HG03575 (cell line): ENCODE measurements around the gene LYSMD1.
"Not testable (repeated sequence)": the region's sequence is repeated elsewhere in the genome, so short reads cannot be mapped to it uniquely, and the experiment has no call there.

Source experiments
- ATAC-seq: cut with Tn5 transposase; IDR thresholded peaks from one replicate; pipeline ENCODE4 v1.9.1; 2021; ENCODE audit not compliant: unreplicated experiment, insufficient number of reproducible peaks, low FRiP score; ENCODE audit errors: extremely low read depth

Gene LYSMD1, protein sequence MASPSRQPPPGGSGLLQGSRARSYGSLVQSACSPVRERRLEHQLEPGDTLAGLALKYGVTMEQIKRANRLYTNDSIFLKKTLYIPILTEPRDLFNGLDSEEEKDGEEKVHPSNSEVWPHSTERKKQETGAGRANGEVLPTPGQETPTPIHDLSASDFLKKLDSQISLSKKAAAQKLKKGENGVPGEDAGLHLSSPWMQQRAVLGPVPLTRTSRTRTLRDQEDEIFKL

DNA sequence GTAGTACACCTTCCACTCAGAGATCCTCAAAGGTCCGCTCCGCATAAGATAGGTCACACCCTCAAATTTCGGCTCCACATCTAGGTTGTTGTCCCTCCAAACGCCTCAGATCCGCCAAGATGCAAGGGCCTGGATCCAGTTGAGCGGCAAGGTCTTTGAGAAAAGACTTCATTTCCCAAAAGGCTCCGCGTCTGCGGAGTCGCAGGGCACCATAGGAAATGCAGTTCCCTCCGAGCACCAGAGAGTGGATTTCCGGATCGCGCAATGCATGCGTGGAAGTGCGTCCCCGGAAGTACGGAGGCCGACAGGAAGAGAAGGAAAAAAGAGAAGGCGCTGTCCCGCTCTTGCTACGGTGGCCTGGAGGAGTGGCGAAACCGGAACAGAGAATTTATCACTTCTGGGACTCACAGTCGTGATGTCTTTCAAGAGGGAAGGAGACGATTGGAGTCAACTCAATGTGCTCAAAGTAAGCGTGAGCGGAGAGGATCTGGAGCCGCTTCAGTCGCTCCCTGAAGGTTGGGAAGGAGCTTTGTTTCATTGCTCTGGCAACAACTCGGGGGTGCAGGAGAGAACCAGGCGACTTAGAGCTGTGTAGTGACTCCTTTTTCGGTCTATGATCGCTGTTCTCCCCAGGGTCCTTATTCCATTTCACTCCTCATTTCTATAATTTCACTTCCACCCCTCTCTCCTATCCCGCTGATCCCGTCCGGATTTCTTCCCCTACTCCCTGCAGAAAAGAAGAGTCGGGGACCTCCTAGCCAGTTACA is at the start of gene LYSMD1, which contains the start of gene SCNM1:
Gene LYSMD1 (minus strand): TSS at position 165 of the 767 bp plus-strand sequence. CDS start 644 bp downstream, outside the sequence.
Gene SCNM1 (plus strand): TSS at position 407 of the 767 bp plus-strand sequence. CDS start 9 bp downstream, at position 416.
- no peak for ATAC-seq

DNA sequence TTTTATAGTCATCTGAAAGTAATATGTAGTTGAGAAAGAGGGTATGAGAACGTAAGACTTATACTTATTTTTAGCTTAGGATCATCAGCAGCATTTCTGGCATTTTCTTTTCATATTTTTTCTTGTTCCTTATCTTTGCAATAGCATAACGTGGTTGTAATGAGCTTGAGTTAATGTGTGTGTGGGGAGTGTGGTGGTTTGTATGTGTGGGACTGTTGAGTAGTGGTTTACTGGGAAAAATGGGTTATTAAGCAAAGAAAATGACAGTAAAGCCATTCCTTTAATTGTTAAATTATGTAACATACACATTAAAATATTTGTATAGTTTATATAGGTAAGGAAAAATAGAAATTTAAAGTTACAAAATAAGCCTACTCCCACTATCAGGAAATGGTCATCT is 47.9 kb upstream of the LYSMD1 start:
- no peak for ATAC-seq

DNA sequence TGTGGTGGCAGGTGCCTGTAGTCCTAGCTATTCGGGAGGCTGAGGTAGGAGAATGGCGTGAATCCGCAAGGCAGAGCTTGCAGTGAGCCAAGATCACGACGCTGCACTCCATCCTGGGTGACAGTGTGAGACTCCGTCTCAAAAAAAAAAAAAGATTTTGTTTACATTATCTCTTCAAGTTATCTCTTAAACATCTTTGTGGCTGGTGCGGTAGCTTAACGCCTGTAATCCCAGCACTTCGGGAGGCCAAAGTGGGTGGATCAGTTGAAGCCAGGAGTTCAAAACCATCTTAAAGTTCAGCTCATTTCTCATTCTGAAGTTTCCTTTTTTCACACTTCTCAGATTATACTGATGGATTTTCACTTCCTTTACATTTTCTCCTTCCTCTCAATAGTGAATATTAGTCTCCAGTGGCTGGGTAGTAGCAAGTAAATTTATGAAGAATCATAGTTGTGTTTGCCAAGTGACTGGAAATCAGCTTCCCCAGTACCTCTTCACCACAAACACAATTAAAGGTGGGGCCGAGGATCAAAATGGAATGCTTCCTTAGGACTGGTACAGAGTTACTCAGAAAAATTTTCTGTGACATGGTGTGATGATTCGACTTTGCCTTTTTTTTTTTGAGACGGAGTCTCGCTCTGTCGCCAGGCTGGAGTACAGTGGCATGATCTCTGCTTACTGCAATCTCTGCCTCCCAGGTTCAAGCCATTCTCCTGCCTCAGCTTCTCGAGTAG is 46.4 kb upstream of the LYSMD1 start:
- ATAC-seq, result no peak

DNA sequence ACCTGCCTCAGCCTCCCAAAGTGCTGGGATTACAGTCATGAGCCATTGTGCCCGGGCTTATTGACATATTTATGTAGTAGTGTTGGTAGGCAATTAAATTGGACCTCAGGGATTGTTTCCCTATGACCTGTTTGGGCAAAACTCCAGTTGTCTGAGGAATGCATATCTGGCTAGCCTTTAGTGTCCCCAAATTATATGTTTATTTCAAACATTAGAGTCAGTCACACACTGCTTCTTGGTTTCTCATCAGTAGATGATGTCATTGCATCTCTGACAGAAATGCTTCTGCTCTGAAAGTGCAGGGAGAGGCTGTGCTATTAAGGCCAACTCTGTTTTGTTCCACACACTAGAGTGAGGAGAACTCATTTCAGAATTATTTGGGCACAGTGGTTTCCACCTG is 45.1 kb upstream of the LYSMD1 start:
- no peak for ATAC-seq

DNA sequence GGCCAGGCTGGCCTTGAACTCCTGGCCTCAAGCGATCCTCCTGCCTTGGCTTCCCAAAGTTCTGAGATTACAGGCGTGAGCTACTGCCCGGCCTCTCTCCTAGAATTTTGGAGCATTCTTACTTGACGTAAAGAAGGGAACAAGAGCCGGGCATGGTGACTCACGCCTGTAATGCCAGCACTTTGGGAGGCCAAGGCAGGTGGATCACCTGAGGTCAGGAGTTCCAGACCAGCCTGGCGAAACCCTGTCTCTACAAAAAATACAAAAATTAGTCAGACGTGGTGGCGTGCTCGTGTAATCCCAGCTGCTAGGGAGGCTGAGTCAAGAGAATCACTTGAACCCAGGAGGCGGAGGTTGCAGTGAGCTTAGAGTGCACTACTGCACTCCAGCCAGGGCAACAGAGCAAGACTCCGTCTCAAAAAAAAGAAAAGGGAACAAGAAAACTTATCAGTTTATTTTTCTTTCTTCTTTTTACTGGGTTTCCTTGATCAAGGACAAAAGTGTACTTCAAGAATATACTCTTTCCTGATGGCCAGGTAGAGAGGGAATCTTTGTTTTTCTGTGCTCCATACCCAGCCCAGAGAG is 39.8 kb upstream of the LYSMD1 start:
- not testable (repeated sequence) for ATAC-seq

DNA sequence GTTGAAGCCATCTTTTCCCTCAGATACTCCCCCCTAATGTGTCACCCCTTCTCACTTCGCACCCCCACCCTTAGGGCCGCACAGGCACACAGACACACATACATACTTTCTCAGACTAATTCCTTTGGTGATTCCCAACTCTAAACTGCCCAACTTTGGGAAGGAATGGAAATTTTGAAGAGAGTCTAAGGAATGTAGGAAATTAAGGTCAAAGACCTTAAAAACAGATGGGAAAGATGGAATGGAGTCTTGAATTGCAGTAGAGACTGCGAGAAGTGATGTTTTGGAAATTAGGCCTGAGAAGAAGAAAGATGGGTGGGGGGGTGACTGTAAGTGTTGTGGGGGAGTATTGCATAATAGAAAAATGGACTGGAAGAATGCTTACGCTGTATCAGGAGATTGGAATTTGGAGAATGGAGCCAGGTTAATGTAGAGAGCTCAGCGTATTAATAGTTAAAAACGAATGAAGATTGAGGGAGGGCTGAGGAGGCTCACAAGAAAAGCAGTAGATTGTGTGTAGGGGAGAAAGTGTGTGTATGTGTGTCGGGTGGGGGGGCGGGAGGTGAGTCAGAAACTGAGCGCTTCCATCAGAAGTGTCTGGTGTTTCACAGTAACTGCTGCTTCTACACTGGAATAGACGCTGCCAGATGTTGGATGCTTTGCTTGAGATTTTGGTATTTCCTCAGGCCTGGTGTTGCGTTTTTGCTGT is 34.3 kb upstream of the LYSMD1 start:
- no peak for ATAC-seq

DNA sequence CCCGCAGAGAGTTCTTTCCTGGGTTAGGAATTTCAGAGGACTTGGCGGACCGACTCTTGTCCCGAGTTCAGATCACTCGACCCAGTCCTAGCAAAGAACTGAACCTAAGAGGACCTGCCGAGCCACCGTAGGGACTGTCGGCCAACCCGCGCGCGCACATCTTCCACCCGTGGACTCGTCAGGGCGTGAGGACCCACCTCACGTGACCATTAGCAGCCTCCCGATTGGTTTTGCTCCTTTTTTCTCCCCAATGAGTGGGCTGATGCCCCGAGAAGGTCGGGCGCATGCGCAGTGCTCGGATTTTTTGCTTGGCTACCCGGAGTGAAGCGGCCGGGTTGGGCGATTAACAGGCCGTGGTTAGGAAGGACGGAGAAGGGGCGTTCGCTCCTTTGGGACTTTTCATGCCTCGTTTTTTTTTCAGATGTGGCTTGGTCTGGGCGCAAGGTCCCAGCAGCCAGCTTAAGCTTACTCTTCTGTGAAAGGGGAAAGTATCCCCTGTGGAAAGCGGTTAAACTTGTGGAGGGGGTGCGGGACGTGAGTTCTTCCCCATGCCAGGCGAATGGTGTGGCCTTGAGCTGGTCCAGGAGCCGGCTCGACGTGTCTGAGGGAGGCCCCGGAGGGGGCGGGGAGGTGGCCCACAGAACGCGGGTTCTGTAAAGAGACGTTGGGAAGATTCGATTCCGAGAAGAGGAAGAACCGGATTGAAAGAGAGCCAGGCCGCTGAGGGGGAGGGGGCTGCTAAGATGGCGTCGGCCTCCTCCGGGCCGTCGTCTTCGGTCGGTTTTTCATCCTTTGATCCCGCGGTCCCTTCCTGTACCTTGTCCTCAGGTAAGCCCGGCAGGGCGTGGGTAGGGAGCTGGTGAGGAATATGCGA is 32.8 kb upstream of the LYSMD1 start, which contains the start of gene PIP5K1A:
Gene PIP5K1A (plus strand): TSS at position 299 of the 874 bp plus-strand sequence. CDS start 445 bp downstream, at position 744.
- no peak for ATAC-seq

DNA sequence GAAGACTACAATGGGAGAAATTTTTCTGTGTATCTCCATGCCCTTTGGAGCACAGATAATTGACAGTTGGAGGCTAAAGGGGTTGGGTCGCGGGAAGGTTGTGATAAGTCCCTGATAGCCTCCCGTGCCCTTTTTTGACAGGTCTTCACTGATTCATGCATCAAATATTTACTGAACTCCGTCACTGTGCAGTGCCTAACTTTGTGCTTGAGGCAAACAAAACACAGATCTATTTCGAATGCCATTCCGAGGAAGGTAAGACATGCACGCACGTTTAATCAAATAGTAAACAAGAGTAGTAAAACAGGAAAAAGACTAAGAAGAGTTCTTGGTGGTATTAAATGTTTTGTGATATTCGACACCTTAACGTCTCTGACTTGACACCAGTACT is 32.2 kb upstream of the LYSMD1 start:
- no peak for ATAC-seq

DNA sequence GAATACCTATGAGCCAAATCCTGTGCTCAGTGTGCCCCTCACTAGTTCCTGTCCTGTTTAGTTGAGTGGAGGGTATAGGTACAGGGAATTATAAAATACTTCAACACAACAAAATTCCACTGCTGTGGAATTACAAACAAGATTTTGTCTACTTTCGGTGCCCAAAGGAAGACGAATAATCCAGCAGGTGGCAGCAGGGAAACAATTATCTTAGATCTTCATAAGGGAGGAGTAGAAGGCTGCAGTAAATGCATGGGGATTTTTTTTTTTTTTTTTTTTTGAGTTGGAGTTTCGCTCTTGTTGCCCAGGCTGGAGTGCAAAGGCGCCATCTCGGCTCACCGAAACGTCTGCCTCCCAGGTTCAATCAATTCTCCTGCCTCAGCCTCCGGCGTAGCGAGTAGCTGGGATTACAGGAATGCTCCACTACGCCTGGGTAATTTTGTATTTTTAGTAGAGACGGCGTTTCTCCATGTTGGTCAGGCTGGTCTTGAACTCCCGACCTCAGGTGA is 30.6 kb upstream of the LYSMD1 start:
- no peak for ATAC-seq

DNA sequence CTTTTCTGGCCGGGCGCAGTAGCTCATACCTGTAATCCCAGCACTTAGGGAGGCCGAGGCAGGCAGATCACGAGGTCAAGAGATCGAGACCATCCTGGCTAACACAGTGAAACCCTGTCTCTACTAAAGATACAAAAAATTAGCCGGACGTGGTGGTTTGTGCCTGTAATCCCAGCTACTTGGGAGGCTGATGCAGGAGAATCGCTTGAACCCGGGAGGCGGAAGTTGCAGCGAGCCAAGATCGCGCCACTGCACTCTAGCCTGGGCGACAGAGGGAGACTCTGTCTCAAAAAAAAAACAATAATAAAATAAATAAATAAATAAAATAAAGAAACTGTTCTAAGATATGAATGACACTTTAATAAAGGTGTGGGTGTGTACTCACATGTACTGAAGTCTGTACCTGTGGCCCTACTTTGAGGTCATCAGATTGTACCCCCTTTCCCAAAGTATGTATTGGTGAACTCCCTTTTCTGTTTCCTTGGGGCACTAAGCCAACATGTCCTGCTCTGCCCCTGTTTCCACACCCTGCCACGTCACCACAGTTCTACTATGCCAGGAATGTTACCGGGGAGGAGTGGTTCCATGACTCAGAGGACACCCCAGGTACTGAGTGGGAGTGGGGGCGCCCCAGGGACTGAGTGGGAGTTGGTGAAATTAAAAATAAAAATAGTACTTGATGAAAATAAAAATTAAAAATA is 29.3 kb upstream of the LYSMD1 start:
- ATAC-seq, result not testable (repeated sequence)

DNA sequence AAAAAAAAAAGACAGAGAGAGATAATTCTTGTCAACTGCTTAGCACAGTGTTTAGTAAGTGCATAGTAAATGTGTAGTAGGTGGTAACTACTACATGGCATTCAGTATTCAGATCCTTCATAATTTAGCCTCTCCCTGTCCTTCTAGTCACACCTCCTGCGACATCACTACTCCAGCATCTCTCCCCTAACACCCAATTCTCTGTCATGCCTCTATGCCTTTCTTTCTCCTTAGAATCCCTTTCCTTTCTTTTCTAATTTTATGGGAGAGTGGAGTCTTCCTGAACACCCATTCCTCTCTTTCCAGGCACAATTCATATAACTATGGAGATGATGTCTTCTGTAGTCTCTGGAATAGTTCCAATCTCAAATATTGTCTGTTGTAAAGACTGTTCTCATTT is 28.2 kb upstream of the LYSMD1 start:
- ATAC-seq, result no peak

DNA sequence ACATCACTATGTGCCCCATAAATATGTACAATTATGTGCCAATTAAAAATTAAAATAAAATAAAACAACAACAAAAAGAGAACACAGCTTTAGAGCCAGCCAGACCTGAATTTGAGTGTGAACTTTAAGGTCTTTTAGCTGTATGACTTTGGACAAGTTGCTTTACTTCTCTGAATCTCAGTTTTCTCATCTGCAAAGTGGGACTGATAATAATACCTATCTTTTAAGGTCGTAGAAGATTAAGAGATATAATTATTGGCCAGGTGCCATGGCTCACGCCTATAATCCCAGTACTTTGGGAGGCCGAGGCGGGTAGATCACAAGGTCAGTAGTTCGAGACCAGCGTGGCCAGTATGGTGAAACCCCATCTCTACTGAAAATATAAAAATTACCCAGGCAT is 27.6 kb upstream of the LYSMD1 start:
- ATAC-seq, result no peak

DNA sequence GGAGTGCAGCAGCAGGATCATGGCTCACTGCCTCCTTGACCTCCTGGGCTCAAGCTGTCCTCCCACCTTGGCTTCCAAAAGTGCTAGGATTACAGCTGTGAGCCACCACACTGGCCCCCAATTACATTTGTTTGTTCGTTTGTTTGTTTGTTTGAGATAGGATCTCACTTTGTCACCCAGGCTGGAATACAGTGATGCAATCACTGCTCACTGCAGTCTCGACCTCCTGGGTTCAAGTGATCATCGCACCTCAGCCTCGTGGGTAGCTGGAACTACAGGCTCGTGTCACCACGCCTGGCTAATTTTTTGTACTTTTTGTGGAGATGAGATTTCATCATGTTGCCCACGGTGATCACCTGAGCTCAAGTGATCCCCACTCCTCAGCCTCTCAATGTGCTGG is 26.3 kb upstream of the LYSMD1 start:
- ATAC-seq, result no peak

DNA sequence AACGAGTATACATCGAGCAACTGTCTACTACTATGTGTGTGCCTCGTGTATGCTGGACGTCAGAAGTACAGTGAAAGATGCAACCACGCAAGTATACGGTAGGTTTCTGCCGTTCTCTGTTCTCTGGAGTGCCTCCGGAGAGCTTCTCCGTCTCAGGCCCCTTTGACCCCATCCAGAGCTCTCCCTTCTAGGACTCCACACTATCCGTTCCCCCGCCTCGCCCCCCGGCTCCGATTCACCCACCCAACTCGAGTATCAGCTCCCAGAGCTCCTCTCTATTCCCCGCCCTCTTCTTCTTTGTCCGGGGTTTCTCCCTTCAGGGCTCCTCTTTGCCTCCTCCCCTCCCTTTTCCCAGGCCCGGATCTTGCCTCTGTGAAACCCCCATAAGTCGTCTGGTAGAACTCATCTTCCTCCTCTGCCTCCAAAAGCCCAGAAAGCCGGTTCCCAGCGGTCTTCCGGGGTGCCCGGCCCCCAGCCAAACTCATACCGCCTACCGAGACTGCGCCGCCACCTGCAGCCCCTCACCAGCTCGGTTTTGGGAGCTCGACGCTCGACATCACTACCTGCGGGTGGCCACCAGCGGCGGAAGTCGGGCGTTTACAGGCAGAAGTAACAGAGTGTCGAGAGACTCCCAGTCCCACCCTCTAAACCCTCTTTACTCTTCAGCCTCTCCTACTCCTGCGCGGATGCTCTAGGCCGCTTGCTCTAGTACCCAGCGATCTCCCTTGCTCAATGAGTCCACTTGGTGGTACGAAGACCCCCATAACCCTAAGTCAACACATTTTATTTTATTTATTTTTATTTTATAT is 24.1 kb upstream of the LYSMD1 start, which contains the start of gene VPS72:
Gene VPS72 (minus strand): TSS at position 561 of the 809 bp plus-strand sequence. CDS start 76 bp downstream, at position 485.
- ATAC-seq, result no peak

DNA sequence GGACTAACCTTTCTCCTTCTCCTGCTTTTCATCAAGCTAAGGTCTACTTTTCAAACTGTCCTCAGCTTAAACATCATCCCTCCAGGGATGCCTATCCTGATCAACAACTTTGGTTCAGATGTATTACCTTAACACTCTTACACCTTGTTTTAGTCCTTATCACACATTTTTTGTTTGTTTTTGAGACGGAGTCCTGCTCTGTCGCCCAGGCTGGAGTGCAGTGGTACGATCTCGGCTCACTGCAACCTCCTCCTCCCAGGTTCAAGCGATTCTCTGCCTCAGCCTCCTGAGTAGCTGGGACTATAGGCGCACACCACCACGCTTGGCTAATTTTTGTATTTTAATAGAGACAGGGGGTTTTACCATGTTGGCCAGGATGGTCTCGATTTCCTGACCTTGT is 23.0 kb upstream of the LYSMD1 start:
- not testable (repeated sequence) for ATAC-seq

DNA sequence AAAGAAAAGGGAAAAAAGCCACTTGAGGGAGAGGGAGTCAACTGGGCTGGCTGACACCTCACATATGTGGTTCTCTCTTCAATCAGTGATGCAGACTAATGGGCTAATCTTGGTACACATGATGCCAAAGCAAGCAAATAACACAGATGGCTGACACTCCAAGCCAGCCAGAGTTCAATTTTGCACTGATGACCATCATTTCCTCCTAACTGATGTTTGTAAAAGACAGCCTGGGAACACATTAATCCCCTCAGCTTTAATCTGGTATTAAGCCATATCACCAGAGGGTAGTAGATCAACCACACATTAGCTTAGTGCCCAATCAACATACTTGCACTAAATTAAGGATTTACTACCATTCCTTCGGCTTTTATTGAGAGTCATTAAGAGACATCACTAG is 21.5 kb upstream of the LYSMD1 start:
- ATAC-seq, result no peak
